ENCODE measurements around the gene POGZ.

POGZ gene

DNA sequence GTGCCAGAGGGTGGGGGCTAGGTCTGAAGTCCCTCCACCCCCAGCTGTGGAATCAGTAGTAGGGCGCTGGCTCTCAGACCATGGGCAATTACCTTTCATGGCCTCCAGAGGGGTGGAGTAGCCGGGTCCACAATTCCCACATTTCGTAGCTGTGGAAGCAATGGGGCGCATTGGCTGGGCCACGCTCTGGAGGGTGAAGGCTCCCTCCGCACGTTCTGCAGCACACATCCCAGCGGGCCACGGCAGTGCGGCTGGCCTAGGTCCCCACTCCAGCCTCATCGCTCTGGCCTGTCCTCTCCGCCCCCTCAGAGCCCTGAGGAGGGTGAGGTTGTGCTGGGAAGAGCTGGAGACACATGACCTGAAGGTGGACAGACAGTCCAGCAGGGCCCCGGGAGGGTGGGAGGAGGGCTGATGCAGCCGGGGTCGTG lies 89.7 kb downstream of the POGZ start:
- H3K27ac ChIP-seq: peak overlapping the region; percentile 86; the same call in 1 of the 2 replicates
- TF ChIP-seq, protein P1, sequence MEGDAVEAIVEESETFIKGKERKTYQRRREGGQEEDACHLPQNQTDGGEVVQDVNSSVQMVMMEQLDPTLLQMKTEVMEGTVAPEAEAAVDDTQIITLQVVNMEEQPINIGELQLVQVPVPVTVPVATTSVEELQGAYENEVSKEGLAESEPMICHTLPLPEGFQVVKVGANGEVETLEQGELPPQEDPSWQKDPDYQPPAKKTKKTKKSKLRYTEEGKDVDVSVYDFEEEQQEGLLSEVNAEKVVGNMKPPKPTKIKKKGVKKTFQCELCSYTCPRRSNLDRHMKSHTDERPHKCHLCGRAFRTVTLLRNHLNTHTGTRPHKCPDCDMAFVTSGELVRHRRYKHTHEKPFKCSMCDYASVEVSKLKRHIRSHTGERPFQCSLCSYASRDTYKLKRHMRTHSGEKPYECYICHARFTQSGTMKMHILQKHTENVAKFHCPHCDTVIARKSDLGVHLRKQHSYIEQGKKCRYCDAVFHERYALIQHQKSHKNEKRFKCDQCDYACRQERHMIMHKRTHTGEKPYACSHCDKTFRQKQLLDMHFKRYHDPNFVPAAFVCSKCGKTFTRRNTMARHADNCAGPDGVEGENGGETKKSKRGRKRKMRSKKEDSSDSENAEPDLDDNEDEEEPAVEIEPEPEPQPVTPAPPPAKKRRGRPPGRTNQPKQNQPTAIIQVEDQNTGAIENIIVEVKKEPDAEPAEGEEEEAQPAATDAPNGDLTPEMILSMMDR (conservative IDR thresholded peaks at IDR 0.05): no peak

DNA sequence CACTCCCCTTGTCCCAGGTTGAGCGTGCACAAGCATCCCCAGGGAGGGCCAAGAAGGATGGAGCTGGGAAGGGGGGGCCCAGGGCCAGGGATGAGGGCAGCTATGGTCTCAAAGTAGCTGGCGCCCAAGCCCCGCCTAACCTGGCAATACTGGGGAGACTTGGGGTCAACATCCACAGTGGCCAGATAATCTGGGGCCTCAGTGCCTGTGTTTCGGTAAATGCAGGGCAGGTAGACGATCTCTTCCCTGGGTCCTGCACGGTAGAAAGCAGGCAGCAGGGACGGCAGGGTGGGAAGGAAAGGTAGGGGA lies 90.0 kb downstream of the POGZ start:
- 0 out of 2 replicates have a peak overlapping the region, but pooled peaks have one; percentile 86 for H3K27ac ChIP-seq
- TF ChIP-seq, protein P1 (conservative IDR thresholded peaks at IDR 0.05): no peak

DNA sequence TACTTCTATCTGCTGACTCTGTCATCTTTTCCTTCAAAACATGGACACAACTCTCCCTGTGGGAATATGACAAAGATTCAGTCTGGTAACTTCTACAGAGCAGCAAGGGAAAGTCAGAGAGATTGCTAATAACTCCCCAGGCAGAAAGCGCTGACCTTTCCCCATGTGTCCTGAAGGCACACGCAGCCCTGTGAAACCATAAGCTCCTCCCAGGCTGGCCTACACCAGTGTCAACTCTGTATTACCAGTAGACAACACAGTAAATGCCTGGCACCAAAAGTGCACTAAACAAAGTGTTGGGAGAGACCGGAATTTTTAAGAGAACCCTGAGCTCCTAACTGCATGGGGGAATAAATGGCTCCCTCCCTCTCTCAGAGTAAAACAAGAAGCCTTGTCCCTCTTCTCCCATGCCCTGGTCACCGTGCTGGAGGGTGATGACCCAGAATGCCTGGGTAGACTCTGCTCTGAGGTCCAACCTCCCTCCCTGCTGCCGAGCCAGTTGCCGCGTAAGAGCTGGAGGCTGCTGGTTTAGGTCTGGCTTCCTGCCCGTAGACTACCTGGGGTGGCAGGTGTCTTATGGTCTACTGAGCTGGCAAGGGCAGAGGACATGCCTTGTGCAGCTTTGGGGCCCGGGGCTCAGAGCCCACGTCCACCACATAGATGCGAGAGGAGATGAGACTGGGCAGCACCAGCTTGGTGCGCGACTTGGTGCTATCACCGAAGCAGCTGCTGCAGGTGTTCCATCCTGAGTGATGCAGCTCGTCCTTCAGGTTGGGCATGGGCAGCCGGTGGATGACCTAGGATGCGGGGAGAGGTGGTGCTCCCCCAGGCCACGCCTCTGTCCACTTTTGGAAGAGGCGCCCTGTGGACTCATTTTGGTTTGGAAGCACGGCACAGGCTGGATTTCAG lies 90.6 kb downstream of the POGZ start:
- TF ChIP-seq, protein P1 (conservative IDR thresholded peaks at IDR 0.05): no peak
- no peak overlapping the region for H3K27ac ChIP-seq

DNA sequence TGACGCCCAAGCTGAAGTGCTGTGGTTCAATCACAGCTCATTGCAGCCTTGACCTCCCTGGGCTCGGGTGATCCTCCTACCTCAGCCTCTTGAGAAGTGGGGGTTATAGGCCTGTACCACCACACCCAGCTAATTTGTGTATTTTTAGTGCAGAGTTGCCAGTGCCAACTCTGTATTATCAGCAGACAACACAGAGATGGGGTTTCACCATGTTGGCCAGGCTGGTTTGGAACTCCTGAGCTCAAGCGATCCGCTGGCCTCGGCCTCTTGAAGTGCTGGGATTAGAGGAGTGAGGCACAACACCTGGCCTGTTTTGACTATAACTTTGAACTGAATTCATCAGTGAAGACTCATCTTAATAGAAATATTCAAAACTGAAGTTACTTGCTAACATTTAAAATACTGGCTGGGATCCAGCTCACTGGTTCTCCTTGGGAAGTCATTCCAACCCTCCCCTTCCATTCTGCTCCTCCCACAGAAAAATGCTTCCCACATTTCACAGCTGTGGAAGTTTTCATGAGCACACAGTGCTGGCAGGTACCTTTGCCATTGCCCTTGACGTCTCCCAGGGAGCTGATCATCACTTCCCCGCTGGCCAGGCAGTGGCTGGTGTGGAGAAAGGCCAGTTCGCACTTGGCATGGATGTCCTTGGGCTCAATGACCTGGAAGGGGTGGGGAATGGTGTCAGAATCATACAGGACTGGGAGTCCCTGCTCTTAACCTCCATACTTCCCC lies 91.5 kb downstream of the POGZ start:
- TF ChIP-seq, protein P1 (conservative IDR thresholded peaks at IDR 0.05): no peak
- H3K27ac ChIP-seq: no peak overlapping the region

DNA sequence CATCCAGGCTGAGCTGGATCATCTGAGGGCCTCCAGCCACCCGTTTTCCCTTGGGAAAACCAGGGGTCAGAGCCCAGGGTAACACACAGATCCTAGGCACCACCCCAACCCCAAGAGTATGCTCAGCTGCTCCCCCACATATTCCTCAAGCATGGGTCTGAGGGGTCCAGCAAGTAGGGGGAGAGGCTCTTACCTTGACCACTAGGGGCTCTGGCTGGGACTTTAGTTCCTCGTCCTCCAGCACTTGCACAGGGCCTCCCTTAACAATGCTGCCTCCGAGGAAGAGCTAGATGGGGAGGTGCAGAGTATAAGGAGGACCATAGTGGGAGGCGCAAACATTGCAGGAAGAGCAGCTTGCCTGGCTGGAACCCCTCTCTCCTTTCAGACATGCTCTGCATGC lies 94.3 kb downstream of the POGZ start:
- TF ChIP-seq, protein P1 (conservative IDR thresholded peaks at IDR 0.05): no peak

DNA sequence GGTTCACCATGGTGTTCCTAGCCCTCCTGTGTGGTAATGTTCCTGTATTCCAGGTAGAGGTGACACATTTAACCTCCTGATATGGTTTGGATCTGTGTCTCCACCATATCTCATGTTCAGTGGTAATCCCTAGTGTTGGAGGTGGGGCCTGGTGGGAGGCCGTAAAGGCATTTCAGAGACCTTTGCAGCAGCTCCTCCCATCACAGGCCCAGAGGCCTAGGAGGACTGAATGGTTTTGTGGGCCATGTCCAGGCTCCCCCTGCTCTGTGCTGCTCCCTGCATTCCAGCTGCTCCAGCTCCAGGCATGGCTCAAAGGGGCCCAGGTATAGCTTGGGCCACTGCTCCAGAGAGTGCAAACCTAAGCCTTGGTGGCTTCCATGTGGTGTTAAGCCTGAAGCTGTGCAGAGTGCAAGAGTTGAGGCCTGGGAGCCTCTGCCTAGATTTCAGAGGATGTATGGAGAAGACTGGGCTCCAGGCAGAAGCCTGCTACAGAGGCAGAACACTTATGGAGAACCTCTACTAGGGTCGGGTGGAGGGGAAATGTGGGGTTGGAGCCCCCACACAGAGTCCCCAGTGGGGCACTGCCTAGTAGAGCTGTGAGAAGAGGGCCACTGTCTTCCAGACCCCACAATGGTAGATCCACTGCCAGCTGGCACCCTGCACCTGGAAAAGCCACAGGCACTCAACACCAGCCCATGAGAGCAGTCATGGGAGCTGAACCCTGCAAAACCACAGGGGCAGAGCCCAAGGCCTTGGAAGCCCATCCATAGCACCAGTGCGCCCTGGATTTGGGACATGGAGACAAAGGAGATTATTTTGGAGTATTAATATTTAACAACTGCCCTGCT lies 96.8 kb downstream of the POGZ start:
- H3K27ac ChIP-seq: no peak overlapping the region
- TF ChIP-seq, protein P1 (conservative IDR thresholded peaks at IDR 0.05): no peak

More for the DNA sequence above, 94.3 kb downstream of the POGZ start:
- H3K27ac ChIP-seq: no peak overlapping the region

DNA sequence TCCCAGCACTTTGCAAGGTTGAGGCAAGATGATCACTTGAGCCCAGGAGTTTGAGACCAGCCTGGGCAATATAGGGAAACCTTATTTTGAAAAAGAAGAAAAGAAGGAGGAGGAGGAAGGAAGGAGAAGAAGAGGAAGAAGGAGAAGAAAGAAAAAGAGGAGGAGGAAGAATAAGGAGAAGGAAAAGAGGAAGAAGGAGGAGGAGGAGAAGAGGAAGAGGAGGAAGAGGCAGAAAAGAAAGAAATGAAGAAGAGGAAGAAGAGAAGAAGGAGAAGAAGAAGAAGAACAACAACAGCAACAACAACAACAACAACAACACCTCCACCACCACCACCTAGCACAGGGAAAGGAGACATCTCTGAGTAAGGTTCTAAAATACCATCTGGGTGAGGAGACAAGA lies 97.4 kb downstream of the POGZ start:
- TF ChIP-seq, protein P1 (conservative IDR thresholded peaks at IDR 0.05): no peak
- H3K27ac ChIP-seq: no peak overlapping the region
